HG02623 (cell line): ENCODE data around the gene ARID5B.
A peak's percentile ranks its signal among the peaks of the same experiment; 100 is the strongest.

Source experiments
- ATAC-seq: cut with Tn5 transposase; IDR thresholded peaks from one replicate; pipeline ENCODE4 v1.9.1; 2021; ENCODE audit warnings: moderate library complexity; ENCODE audit not compliant: unreplicated experiment

ARID5B gene

GRCh38 chr10:61903221-61903927 is 1.9 kb downstream of the ARID5B start:
- ATAC-seq = peak; percentile 46

- no peak for ATAC-seq
Measured at GRCh38 chr10:61903928-61904344, 2.4 kb downstream of the ARID5B start.

GRCh38 chr10:61904733-61905725 is 3.5 kb downstream of the ARID5B start:
- ATAC-seq = peak; percentile 32

GRCh38 chr10:61905837-61906561 is 4.5 kb downstream of the ARID5B start:
- ATAC-seq = no peak

- ATAC-seq = no peak
Measured at GRCh38 chr10:61906562-61906901, 5.0 kb downstream of the ARID5B start.

GRCh38 chr10:61907011-61907410 is 5.5 kb downstream of the ARID5B start:
- no peak for ATAC-seq

- no peak for ATAC-seq
Measured at GRCh38 chr10:61907587-61907986, 6.1 kb downstream of the ARID5B start.

GRCh38 chr10:61910226-61910805 is 8.8 kb downstream of the ARID5B start:
- no peak for ATAC-seq

GRCh38 chr10:61910894-61911293 is 9.4 kb downstream of the ARID5B start:
- no peak for ATAC-seq

- no peak for ATAC-seq
Measured at GRCh38 chr10:61911425-61911824, 9.9 kb downstream of the ARID5B start.

GRCh38 chr10:61912981-61913380 is 11.5 kb downstream of the ARID5B start:
- no peak for ATAC-seq

- ATAC-seq = no peak
Measured at GRCh38 chr10:61918140-61918539, 16.6 kb downstream of the ARID5B start.

- ATAC-seq = no peak
Measured at GRCh38 chr10:61918989-61919388, 17.5 kb downstream of the ARID5B start.

GRCh38 chr10:61919646-61920215 is 18.2 kb downstream of the ARID5B start:
- ATAC-seq = no peak

- ATAC-seq = peak; percentile 76
Measured at GRCh38 chr10:61921143-61921542, 19.6 kb downstream of the ARID5B start.

- no peak for ATAC-seq
Measured at GRCh38 chr10:61923210-61923949, 21.9 kb downstream of the ARID5B start.

GRCh38 chr10:61923950-61924274 is 22.4 kb downstream of the ARID5B start:
- no peak for ATAC-seq

- no peak for ATAC-seq
Measured at GRCh38 chr10:61929555-61929954, 28.1 kb downstream of the ARID5B start.

GRCh38 chr10:61931620-61932332 is 30.3 kb downstream of the ARID5B start:
- no peak for ATAC-seq
